Skin of body (tissue), 3 donors: ENCODE results near the gene HEXIM1. TPM values are rescaled to one million over a fixed set of nuclear protein-coding genes. Genes with fewer than 3 reads are reported as not detected.

Experiments
- DNase-seq: peaks from one replicate; lab custom pipeline; 2025; lab: John Stamatoyannopoulos, UW
- small RNA-seq: library from RNA; depleted of rRNA; stranded (forward); fragments of <200 nt; gene quantifications from one replicate; pipeline ENCODE3, GENCODE V24; 2014; ENCODE audit warnings: low replicate concordance
- total RNA-seq: library from RNA; depleted of rRNA; stranded (reverse); fragments of >200 nt; gene quantifications from one replicate; pipeline ENCODE4 v1.2.3, GENCODE V29; 2014

HEXIM1 gene
- total RNA-seq, 1 donor from 2014 or later, result 21.8 TPM

- DNase-seq, result peak; percentile 47
These were observed 23.3 kb downstream of the HEXIM1 start for GRCh38 chr17:45171338-45172231.

GRCh38 chr17:45172232-45172540, 23.9 kb downstream of the HEXIM1 start:
- DNase-seq, result no peak

GRCh38 chr17:45172541-45173286, 24.4 kb downstream of the HEXIM1 start:
- peak; percentile 80 for DNase-seq

GRCh38 chr17:45175759-45176115, 27.5 kb downstream of the HEXIM1 start:
- no peak for DNase-seq

- no peak for DNase-seq
These were observed 29.3 kb downstream of the HEXIM1 start for GRCh38 chr17:45177563-45177962.

GRCh38 chr17:45184144-45184543, 35.9 kb downstream of the HEXIM1 start:
- DNase-seq, result no peak

- DNase-seq, result no peak
These were observed 38.6 kb downstream of the HEXIM1 start for GRCh38 chr17:45186801-45187354.

GRCh38 chr17:45189009-45189408, 40.7 kb downstream of the HEXIM1 start:
- no peak for DNase-seq

GRCh38 chr17:45190503-45191255, 42.4 kb downstream of the HEXIM1 start:
- DNase-seq, result no peak

GRCh38 chr17:45195424-45195823, 47.1 kb downstream of the HEXIM1 start:
- no peak for DNase-seq

- no peak for DNase-seq
These were observed 48.8 kb downstream of the HEXIM1 start for GRCh38 chr17:45197108-45197507.

- DNase-seq, result peak; percentile 55
These were observed 49.5 kb downstream of the HEXIM1 start for GRCh38 chr17:45197555-45198334.

GRCh38 chr17:45200701-45201100, 52.4 kb downstream of the HEXIM1 start:
- no peak for DNase-seq

- no peak for DNase-seq
These were observed 53.2 kb downstream of the HEXIM1 start for GRCh38 chr17:45201457-45201856.

Small RNAs within 50 kb of the gene (small RNA-seq; reads per million reads assigned to genes)
- gene MIR6784, result not detected

Other genes with a start within 250 kb of the HEXIM1 start
- gene EFTUD2, start 249.0 kb upstream of the HEXIM1 start, total RNA-seq, result 68.9 TPM
- gene GFAP, start 233.0 kb upstream of the HEXIM1 start, total RNA-seq, result 0.69 TPM
- gene KIF18B, start 200.7 kb upstream of the HEXIM1 start, total RNA-seq, result 2.8 TPM
- gene C1QL1, start 180.2 kb upstream of the HEXIM1 start, total RNA-seq, result 0.20 TPM
- 25.6 TPM for gene DCAKD, start 96.8 kb upstream of the HEXIM1 start, total RNA-seq
- 46.4 TPM for gene NMT1, start 87.2 kb upstream of the HEXIM1 start, total RNA-seq
- 14.1 TPM for gene PLCD3, start 16.0 kb upstream of the HEXIM1 start, total RNA-seq
- 4.6 TPM for gene ACBD4, start 12.8 kb upstream of the HEXIM1 start, total RNA-seq
- gene HEXIM2, start 13.4 kb downstream of the HEXIM1 start, total RNA-seq, result 3.3 TPM
- gene FMNL1, start 73.4 kb downstream of the HEXIM1 start, total RNA-seq, result 8.3 TPM
- not detected for gene SPATA32, start 113.6 kb downstream of the HEXIM1 start, total RNA-seq
- 4.4 TPM for gene MAP3K14, start 168.5 kb downstream of the HEXIM1 start, total RNA-seq